HFFc6 (cell line): ENCODE results near the gene INHA. TPM values are rescaled to one million over a fixed set of nuclear protein-coding genes. Genes with fewer than 3 reads are reported as not detected.

Source experiments
- DNase-seq: peaks from one replicate; pipeline ENCODE4 v3.0.0-alpha.2; 2018
- H3K27ac Mint-ChIP-seq: 2 replicates; pipeline ENCODE4 v1.8.0; 2020; ENCODE audit warnings: mild to moderate bottlenecking, mixed read lengths
- H3K27me3 Mint-ChIP-seq: 2 replicates; pipeline ENCODE4 v1.8.0; 2021; ENCODE audit warnings: mild to moderate bottlenecking, moderate library complexity, mixed read lengths; ENCODE audit not compliant: insufficient read depth
- H3K36me3 Mint-ChIP-seq: 2 replicates; pipeline ENCODE4 v1.8.0; 2021; ENCODE audit warnings: low read depth, mixed read lengths
- H3K4me1 Mint-ChIP-seq: 2 replicates; pipeline ENCODE4 v1.8.0; 2020; ENCODE audit warnings: low read depth, mixed read lengths
- H3K4me3 Mint-ChIP-seq: 2 replicates; pipeline ENCODE4 v1.8.0; 2020; ENCODE audit warnings: mild to moderate bottlenecking, moderate library complexity, mixed read lengths
- H3K9me3 Mint-ChIP-seq: 2 replicates; pipeline ENCODE4 v1.8.0; 2020; ENCODE audit warnings: mild to moderate bottlenecking, mixed read lengths
- CTCF ChIP-seq: fragments of 200-600 bp; sonication (generic); IDR thresholded peaks from 2 replicates; pipeline ENCODE4 v1.5.0; 2021; ENCODE audit warnings: antibody characterized with exemption, mild to moderate bottlenecking
- total RNA-seq, 6 experiments: library from RNA; stranded (reverse); fragmentation: NEBNext Ultra II Directional; extraction: Animal tissue kit (Norgen Biotek cat#: 25700); gene quantifications; 2 replicates in 1 of 6; 3 replicates in 5 of 6; pipeline ENCODE4 v1.2.3, GENCODE V29; 2021

The INHA gene
- total RNA-seq, 6 experiments from 2014 or later: 0.14 to 0.45 (median 0.25) TPM; not detected in 1

- Mint-ChIP-seq H3K27me3 (peaks cover 3% of the 10 kb centered on the region), H3K36me3 (peaks cover 6% of the 10 kb centered on the region), H3K4me1 (peaks cover 16% of the 10 kb centered on the region), H3K4me3 (no peak overlapping the region), H3K9me3 (no peaks in the 10 kb centered on the region), H3K27ac (no peak overlapping the region)
- no peak for TF ChIP-seq CTCF
- DNase-seq: no peak
These were observed 24.5 kb upstream of the INHA start for GRCh38 chr2:219547621-219548020.

GRCh38 chr2:219548990-219549389, 23.1 kb upstream of the INHA start:
- Mint-ChIP-seq H3K36me3 (peaks cover 6% of the 10 kb centered on the region), H3K9me3 (no peaks in the 10 kb centered on the region), H3K4me1 (peaks cover 16% of the 10 kb centered on the region), H3K27me3 (peaks cover 3% of the 10 kb centered on the region), H3K27ac (no peak overlapping the region), H3K4me3 (no peak overlapping the region)
- no peak for DNase-seq
- no peak for TF ChIP-seq CTCF

GRCh38 chr2:219549619-219550018, 22.5 kb upstream of the INHA start:
- Mint-ChIP-seq H3K36me3 (peaks cover 6% of the 10 kb centered on the region), H3K27me3 (peaks cover 3% of the 10 kb centered on the region), H3K9me3 (no peaks in the 10 kb centered on the region), H3K4me3 (no peak overlapping the region), H3K4me1 (peaks cover 10% of the 10 kb centered on the region), H3K27ac (no peak overlapping the region)
- no peak for DNase-seq
- no peak for TF ChIP-seq CTCF

GRCh38 chr2:219551441-219552381, 20.4 kb upstream of the INHA start:
- no peak for TF ChIP-seq CTCF
- Mint-ChIP-seq H3K27me3 (peaks cover 2% of the 10 kb centered on the region), H3K4me1 (peaks cover 6% of the 10 kb centered on the region; the same call in 1 of the 2 replicates), H3K9me3 (no peaks in the 10 kb centered on the region), H3K27ac (peak overlapping the region; percentile 68; the same call in 1 of the 2 replicates), H3K36me3 (peaks cover 6% of the 10 kb centered on the region), H3K4me3 (peak overlapping the region; percentile 84)
- peak; percentile 45 for DNase-seq

GRCh38 chr2:219552382-219553167, 19.5 kb upstream of the INHA start:
- peak overlapping the region; percentile 84 for H3K4me3 Mint-ChIP-seq
- peak; percentile 48 for DNase-seq
- no peaks in the 10 kb centered on the region; the same call in none of the 2 replicates for H3K27me3 Mint-ChIP-seq
- no peak for TF ChIP-seq CTCF
- no peaks in the 10 kb centered on the region for H3K9me3 Mint-ChIP-seq
- no peaks in the 10 kb centered on the region for H3K36me3 Mint-ChIP-seq
- peaks cover 6% of the 10 kb centered on the region; the same call in 1 of the 2 replicates for H3K4me1 Mint-ChIP-seq
- H3K27ac Mint-ChIP-seq: no peak overlapping the region
